HG02610 (cell line): Measurements from ENCODE around the gene EVX2.

Experiments
- ATAC-seq: cut with Tn5 transposase; IDR thresholded peaks from one replicate; pipeline ENCODE4 v1.9.1; 2021; ENCODE audit warnings: mild to moderate bottlenecking, moderate library complexity; ENCODE audit not compliant: unreplicated experiment

Gene EVX2

DNA sequence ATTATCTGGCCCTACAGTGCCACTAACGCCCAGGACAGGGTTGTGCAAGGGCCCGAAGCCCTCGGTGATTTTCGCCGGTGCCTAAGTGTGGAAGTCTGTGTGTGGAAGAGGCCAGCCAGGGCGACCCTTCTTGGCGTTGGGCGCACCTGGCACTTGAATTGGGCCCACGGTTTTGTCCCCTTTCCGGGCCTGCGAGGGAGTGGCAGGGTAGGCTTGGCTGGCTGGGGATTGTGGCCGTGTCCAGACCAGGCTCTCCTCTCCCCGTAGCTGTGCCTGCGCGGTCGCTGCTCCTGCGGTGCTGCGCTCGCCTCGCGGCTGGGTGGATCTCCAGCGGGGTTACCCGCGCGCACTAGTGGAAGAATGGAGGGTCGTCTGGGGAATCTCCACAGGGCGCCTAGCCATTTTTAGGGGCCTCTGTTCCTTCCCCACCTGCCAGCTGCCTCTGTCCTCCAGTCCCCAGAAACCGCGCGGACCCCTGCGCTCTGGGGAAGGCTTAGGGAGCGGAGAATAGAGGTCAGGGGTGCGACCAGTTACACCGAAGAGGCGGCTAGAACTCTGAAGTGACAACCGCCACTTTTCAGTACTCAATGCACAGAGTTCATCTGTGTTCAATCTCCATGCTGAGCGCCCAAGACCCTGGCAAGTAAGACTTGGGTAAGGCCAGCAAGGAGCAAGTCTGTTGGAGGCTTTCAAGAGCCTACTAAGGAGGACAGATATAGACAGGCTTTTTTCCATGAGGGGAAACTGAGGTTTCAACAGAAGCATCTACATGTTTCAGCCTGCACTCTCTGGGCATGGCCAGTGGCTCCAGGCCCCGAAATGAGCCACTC is 16.0 kb downstream of the EVX2 start:
- ATAC-seq, result no peak

DNA sequence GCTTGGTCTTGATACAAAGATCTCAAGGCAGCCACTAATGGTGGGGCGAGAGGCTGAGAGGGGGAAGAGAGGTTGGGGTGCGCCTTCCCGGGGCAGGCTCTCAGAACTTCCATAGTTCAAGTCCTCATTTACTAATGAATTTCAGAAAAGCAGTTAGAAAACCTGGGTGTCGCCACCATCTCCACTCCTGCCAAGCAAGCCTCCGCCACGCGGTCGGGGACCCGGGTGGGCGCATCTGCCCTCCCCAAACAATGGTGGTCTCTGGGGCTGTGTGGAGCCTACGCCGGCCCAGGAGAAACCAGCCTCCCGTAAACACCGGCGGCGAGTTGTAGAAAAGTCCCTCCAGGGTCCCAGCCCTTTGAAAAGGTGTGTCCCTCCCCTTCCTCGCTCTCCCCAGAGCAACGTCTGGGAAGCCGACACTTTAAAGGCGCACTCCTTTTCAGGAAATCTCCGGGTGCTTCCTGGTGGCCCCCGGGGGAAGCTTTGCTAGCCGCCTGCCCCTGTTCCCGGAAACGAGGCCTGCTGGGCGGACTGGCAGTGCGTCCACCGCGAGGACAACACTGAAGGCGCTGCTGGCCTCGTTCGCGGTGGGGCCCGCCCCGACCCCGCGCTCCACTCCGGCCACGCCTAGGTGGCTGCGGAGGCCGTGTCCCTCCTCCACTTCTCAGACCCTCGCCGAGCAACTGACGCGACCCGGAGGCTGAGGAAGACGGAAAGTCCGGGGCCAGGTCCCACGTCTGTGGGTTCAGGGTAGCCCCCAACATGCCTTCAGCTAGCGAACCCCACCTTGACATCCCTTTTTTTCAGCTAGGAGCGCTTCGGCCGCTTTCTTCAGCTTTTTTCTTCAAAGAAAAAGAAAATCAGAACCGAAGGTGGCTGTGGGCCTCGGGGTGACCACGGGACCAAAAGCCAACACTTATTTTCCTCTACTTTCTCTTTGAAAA is 16.8 kb downstream of the EVX2 start:
- no peak for ATAC-seq

DNA sequence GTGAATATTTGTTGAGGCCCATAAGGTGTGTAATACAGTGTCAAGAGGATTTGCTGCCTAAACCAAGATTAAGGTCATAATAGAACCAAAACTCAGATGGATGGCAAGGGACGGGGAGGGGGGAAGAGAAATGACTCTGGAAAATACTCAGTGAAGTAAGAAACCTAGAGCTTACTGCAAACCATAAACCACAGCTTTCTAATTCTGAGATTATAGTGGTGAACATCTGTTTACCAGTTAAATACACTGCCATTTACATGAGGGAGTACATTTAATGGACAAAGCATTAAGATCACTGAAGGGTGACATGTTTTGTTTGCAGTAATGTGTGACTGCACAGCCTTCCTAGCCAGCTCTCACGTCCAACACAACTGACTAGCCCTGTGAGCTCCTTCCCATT is 19.8 kb downstream of the EVX2 start:
- peak; percentile 78 for ATAC-seq

DNA sequence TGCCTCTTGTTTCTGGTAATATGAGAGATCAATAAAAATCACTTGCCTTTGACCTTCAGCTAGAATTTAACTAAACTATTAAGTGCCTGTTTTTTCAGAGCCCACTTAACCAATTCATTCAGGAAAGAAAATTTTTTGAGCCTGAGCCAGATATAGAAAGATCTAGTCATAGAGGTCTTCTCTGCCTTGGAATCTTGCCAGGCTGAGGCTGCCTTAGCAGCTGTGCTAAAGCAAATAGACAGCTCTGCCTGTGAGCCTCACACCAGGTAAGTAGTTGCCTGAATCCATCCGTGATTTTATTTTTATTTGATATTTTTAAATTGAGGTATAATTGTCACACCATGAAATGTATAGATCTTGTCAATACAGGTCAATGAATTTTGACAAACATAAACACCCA is 27.4 kb downstream of the EVX2 start:
- ATAC-seq, result no peak

DNA sequence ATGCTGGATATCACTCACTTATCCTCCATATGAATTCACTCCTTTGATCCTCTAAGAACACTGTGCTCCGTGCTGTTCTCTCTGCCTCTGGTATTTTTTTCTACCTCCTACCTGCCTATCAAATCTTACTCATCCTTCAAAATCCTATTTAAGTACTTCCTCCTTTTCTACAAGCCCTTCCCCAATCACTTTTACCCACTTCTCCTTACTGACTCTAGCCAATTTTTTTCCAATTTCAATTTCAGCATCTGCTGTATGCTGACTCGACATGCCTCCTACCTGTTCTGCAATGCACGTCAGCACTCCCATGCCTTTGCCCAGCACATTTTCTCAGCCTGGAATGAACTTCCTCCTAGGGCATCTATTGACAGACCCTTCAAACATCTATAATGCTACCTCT is 44.4 kb downstream of the EVX2 start:
- ATAC-seq, result no peak

DNA sequence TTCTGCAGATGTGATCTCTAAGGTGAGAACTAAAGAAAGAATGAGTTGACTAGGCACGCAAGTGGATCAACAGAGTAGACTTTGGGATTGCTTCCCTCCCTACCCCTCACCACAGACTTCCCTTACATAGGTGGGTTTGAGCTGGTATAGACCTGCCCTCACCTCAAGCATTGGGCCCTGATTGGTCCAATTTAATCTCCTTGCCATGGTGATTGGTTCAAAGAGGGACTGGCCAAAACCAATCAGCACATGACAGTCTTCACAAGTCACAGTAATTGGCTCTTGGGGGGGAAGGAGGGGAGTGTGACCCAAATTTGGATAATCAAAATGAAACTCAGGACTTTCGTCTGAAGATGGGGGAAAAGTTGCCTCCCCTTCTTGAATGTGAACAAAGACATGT is 45.1 kb downstream of the EVX2 start:
- ATAC-seq, result no peak

DNA sequence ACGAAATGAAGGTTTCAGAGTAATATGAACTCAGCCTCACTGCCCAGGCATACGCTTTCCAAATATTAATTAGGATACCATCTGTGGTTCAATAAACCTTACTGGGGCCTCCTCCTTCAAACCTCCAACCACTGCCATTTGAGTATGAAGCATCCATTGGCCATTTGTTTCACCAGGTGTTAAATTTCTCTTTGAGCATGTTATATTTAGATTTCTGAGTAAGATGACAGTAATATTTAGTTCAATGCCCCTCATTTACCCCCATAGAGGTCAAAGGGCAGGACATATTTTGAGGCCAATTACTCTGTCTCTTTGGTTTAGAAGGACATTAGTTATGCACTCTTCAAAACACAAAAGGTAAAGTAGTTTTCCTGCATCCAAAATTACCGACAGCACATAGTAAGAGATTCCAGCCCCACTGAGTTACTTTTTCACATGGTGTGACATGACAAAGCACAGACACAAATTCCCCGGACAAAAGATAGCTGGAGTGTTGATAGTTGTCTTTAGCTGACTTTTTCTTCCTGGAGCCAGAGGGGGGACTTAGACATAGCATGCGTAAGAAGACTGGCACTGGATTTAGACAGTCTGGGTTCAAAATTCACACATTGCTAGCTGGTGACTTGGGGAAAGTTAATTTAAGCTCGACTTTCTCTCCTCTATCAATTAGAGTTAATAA is 48.6 kb downstream of the EVX2 start:
- no peak for ATAC-seq

DNA sequence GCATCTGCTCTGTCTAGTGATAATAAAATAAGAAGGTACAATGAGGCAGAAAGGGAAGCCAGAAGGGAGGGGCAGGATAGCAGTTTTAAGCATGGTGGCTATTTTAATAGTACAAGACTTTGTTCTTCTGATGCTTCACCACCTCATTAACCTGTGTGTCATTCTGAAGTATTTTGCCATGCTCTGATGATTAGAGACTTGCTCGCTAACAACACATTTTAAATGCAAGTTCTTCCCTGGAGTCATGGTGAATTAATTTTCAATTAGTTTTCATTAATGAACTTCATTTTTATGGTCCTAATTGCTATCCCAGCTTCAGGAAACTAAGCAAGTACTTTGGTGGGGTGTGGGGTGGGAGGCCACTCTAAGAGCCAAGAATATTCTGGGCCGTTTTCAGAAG is 56.0 kb downstream of the EVX2 start:
- no peak for ATAC-seq
